ENCODE measurements around the gene PIGBOS1.
A peak's percentile ranks its signal among the peaks of the same experiment; 100 is the strongest.
"Not testable (repeated sequence)": the region's sequence is repeated elsewhere in the genome, so short reads cannot be mapped to it uniquely, and the experiment has no call there.

PIGBOS1 gene

DNA sequence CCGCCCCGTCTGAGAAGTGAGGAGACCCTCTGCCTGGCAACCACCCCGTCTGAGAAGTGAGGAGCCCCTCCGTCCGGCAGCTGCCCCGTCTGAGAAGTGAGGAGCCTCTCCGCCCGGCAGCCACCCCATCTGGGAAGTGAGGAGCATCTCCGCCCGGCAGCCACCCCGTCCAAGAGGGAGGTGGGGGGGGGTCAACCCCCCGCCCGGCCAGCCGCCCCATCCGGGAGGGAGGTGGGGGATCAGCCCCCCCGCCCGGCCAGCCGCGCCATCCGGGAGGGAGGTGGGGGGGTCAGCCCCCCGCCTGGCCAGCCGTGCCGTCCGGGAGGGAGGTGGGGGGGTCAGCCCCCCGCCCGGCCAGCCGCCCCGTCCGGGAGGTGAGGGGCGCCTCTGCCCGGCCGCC, 16.1 kb downstream of the PIGBOS1 start:
- not testable (repeated sequence) for H3K27ac ChIP-seq; DNase-seq (ENCODE audit: low read depth, low spot score)

DNA sequence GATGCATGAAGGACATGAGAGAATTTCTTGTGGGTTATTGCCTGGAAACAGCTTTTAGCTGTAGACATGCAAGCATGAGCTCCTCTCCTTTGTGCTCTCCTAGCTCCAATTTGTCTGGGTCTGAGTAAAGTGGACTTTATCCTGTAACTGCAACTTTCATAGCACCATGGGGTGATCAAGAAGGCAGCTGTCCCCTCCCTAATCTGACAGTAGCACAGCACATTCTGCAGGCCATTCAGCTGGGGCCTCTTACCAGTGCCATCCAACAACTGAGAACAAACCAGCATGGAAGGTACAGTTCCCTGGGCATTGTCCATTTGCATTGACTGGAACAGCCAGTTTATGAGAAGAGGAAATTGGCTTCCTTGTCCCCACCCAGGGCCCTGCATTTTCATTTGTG, 21.6 kb downstream of the PIGBOS1 start:
- H3K27ac ChIP-seq = no peak overlapping the region
- DNase-seq (ENCODE audit: low read depth, low spot score) = no peak

DNA sequence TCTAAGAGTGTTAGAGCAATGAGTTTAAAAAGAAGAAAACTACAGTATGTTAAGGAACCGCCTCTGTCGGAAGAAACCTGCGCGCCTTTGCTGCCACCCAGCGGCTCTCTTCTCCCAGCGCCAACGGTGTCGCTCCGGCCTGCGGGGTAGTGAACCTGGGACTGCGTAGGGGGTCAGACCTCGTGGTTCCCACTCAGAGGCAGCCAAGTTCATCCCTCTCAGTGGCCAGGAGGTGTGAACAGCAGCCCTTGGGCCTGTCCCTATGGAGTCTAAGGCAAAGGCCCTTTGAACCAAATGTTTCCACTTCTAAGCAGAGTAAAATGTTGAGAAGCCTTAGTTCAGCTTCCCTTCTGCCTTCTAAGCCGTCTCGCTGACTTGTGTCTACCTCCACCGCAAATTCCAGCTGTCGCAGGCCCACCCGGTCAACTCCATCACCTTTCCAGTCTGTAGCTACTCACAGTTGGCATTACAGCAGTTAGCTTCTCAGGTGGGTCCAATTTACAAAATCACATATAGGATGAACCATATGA, 28.3 kb downstream of the PIGBOS1 start:
- H3K27ac ChIP-seq = peak overlapping the region; percentile 70

DNA sequence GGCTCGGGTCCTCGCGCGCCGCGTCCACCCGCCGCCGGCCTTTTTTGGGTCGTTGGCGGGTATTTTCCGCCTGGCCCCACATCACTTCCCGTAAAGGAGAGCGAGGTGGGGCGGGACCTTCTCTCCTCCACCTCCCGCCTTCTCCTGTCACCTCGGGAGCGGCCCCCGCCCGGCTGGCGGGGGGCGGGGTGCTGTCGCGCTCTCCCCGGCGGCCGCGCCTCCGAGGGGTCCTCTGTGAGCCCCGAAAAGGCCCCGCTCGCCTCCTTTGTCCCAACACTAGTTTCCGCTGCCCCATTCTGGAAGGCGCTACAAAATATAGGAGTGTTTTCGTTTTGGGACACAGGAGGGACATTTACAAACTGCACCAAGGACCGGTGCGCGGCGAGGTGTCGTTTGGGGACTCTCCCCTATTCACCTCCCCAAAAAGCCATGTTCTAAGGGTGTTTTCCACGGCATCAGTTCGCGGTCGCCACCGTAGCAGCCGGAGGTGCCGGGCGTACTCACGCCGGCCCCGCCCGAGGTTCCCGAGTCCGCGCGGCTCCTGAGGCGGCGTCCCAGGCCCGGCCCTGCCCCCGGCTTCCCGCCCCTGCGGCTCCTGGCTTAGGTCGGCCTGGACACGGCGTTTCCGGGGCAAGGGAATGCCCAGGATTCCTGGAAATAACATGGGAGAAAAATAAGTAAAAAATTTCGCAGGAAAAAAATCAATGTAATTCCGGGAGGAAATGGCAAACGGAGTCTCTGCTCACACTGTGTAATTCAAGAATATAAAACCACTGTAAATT, 29.0 kb downstream of the PIGBOS1 start, which contains the start of gene RAB27A:
TSS of gene RAB27A (minus strand) at position 68 of the 782 bp plus-strand sequence. CDS start 54,879 bp downstream, outside the sequence.
- no peak for DNase-seq (ENCODE audit: low read depth, low spot score)

More for the DNA sequence above, 28.3 kb downstream of the PIGBOS1 start:
- DNase-seq (ENCODE audit: low read depth, low spot score) = no peak

DNA sequence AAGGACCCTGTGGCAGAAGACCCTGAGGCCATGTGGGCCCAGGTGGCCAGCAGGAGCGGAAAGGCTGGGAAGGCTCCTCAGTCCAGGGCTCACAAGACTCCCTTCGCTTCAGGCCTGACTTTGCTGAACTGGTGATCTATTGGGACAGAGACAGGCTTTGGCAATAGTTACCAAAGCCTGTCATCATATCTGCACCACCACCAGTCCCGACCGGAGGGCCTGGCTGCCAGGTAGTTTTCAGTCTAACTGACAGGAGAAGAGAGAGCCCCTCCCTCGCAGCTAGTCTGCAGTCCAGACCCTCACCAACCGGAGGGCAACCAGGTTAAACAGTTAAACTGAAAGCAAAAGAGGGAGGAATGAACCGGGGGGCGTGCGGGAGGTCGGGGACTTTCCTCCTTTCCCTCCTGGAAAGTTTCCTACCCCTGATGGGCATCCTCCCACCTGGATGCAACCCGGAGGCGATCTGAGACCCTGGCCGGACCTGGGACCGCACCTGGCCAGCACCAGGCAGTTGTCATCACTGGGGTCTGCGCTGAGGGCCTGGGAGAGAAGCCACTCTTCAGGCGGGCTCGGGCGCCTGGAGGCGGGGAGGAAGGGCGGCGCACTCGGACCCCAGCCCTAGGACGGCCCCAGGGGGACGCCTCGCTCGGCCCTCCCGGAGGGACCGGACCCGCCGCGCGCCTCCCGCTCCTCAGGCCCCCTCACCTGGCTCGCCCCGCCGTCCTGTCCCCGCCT, 29.7 kb downstream of the PIGBOS1 start:
- DNase-seq (ENCODE audit: low read depth, low spot score) = no peak
- peak overlapping the region; percentile 70 for H3K27ac ChIP-seq

More for the DNA sequence above, 29.0 kb downstream of the PIGBOS1 start, which contains the start of gene RAB27A:
- peak within 1 kb of the TSS; percentile 70 for H3K27ac ChIP-seq

DNA sequence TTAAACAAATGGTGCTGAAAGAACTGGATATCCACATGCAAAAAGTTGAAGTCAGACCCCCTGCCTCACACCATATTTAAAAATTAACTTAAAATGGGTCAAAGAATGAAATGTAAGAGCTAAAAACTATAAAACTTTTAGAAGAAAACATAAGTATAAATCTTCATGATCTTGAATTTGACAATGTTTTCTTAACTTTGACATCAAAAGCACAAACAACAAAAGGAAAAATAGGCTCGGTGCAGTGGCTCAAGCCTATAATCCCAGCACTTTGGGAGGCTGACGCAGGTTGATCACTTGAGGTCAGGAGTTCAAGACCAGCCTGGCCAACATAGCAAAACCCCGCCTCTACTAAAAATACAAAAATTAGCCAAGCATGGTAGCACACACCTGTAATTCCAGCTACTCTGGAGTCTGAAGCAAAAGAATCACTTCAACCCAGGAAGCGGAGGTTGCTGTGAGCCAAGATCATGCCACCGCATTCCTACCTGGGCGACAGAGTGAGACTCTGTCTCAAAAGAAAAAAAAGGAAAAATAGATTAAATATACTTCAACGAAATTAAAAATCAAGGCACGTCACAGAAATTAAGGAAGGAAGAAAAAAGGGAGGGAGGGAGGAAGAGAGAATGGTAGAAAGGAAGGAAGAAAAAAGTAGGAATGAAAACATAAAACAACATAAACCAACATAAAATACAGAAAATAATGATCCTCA, 30.8 kb downstream of the PIGBOS1 start:
- peak overlapping the region; percentile 70 for H3K27ac ChIP-seq

DNA sequence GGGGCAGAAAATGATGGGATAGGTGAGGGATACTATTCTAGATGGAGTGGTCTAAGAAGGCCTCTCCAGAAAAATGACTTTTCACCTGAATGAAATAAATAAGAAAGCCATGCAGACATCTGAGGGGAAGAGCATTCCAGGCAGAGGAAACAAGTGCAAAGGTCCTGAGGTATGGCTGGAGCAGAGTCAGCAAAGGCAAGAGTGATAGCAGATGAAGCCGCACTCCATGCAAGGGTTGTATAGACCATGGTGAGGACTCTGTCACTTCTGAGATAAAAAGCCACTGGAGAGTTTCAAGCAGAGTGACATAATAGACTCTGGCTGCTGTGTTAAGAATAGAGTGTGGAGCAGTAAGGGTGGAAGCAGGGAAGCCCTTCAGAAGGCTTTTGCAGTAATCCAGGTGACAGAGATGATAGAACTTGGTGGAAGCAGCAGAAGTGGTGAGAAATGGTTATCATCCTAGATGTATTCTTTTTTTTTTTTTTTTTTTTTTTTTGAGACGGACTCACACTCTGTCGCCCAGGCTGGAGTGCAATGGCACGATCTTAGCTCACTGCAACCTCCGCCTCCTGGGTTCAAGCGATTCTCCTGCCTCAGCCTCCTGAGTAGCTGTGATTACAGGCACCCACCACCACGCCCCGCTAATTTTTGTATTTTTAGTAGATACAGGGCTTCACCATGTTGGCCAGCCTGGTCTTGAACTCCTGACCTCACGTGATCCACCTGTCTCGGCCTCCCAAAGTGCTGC, 32.3 kb downstream of the PIGBOS1 start:
- DNase-seq (ENCODE audit: low read depth, low spot score); H3K27ac ChIP-seq: not testable (repeated sequence)

More for the DNA sequence above, 30.8 kb downstream of the PIGBOS1 start:
- DNase-seq (ENCODE audit: low read depth, low spot score) = no peak

DNA sequence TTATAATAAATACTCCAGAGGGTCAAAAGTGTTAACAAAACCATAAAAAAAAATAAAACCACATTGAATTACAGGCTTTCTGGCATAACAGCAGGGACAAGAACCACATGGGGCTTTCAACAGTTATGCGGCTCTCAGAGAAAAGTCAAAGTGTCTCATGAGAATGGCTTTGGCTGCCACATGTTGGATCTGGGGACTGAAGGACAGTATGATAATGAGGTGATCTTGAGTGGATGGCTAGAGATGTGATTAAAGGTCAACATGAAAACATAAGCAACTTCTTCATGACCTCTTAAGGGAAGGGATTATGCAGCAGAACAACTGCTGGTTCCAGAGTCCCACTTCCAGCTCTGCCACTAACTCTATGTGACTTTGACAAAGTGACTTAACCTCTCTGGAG, 34.5 kb downstream of the PIGBOS1 start:
- no peak for DNase-seq (ENCODE audit: low read depth, low spot score)
- H3K27ac ChIP-seq = no peak overlapping the region

DNA sequence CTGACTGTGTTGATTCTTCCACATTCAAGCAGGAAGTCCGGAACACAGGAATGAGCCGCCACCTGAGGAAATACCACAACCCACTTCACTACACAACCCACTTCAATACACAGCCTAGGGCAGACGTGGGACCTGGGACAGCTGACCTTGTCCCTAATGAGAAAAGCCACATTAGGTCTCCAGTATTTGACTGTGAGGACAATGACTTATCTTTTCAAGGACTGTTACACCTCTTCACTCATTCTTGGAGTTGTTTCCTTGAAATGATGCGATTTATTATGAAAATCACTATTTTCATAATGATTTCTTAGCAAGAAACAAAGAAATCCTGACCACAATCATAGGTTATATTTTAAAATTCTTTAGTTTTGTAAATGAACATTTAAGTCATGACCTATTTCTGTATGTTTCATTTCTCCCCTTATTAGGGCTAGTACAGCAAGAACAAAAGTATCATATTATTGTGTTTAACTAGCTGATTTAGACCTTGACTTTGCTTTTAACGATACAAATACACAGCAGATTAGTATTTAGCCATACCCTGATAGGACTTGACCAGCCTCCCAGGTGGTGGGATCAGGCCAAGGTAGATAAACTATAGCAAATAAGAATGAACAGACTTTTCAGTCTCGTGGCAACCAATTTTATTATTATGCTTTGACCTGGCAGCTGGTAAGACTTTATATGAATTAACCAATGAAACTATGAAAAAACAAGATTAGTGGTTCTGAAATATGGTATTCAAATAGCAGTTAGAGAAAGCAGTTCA, 35.4 kb downstream of the PIGBOS1 start:
- no peak for DNase-seq (ENCODE audit: low read depth, low spot score)
- H3K27ac ChIP-seq = no peak overlapping the region

DNA sequence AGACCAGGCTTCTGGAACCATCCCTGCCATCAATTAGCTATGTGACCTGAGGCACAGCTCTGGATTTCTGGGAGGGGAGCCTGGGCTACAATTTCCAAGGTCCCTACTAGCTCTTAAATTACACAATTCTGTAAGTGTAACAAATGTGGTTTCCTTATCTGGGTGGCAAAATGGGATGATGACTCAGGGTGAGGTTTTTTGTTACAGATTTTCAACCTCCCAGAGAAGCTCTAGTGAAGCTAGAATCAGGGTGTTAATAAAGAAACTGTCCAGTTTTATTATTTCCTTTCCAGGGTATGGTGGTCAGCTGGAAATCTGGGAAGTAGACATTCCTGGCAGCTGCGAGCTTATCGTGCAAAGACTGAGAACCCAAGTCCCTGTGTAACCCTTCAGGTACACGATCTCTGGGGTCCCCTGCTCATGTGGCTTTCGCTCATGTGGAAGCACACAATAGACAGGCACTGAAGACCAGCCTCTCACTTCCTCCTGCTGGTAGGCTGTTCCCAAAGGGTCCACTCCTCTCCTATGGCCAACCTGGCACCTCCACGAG, 36.6 kb downstream of the PIGBOS1 start:
- H3K27ac ChIP-seq = no peak overlapping the region
- no peak for DNase-seq (ENCODE audit: low read depth, low spot score)

DNA sequence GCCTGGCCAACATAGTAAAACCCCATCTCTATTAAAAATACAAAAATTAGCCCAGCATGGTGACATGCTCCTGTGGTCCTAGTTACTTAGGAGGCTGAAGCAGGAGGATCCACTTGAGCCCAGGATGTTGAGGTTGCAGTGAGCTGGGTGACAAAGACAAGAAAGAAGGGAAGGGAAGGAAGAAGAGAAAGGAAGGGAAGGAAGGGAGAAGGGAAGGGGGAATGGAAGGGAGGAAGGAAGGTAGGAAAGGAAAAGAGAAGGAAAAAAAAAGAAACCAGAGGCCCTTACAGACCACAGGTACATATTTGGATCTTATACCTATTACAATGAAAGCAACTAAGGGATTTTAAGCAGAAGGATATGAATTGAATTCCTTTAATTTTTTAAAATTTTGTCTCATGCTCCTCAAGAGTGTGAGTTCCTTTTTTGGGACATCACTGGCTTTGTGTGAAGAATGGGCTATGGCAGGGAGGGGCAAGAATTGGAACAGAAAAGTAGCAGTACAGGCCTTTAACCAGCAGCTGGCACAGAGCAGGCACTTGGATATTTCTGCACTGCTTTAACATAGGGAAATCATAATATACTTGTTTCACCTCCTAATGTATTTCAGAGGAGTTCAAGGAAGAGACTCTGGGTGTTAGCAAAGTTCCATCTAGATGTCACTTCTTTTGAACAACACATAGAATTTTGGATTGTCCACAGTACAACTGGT, 37.2 kb downstream of the PIGBOS1 start:
- no peak overlapping the region for H3K27ac ChIP-seq
- DNase-seq (ENCODE audit: low read depth, low spot score) = no peak

DNA sequence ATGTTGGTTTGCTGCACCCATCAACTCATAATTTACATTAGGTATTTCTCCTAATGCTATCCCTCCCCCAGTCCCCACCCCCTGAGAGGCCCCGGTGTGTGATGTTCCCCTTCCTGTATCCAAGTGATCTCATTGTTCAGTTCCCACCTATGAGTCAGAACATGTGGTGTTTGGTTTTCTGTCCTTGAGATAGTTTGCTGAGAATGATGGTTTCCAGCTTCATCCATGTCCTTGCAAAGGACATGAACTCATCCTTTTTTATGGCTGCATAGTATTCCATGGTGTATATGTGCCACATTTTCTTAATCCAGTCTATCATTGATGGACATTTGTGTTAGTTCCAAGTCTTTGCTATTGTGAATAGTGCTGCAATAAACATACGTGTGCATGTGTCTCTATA, 38.3 kb downstream of the PIGBOS1 start:
- H3K27ac ChIP-seq; DNase-seq (ENCODE audit: low read depth, low spot score): not testable (repeated sequence)

DNA sequence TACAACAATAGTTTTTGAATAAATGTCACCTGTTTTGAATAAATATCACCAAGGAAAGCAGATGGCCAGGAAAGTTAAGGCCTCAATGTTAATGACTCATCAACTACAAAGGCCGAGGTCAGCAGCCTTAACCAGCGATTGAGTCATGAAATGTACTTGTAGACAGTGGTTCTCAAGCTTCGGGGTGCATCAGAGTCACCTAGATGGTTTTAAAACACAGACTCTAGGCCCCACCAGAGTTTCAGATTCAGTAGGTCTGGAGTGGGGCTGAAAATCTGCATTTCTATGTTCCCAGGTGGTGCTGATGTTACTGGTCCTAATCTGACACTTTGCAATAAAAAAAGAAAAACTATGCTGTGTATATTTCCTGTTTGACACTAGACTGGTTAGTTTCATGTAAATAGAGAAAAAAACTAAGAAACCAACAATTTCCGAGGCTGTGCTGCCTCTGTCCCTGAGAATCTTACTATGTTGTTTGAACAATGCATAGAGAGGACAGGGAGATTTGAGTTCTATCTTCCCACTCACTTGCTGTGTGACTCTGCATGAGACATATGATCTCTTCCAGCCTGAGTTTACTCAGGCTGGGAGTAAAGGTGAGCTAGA, 39.1 kb downstream of the PIGBOS1 start:
- peak; percentile 39 for DNase-seq (ENCODE audit: low read depth, low spot score)
- H3K27ac ChIP-seq = peak overlapping the region; percentile 37

DNA sequence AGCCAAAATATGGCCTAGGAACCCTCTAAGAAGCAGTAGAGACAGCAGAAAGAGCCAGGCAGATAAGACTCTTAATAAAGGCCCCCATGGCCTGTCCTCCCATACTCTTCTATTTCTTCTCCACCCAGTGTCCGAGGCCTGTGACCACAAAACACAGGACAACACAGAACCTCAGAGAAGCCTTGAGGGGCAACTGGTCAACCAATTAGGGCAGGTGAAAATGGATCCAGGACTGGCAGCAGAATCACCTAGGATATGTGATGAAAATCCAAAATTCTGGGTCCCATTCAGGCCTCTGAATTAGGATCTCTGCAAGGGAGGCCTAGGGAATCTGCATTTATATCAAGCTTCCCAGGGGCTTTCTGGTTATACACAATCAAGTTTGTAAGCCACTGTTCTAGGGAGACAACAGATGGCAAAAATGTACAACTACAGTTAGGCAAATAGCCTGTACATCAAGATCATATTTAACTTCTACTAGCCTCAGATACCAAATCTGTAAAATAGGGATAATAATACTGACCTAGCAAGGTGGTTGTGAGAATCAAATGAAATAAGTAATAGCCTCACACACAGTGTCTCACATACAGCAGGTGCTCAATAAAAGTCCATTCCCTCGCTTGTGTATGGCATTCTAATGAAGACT, 39.7 kb downstream of the PIGBOS1 start:
- no peak for DNase-seq (ENCODE audit: low read depth, low spot score)
- no peak overlapping the region for H3K27ac ChIP-seq

DNA sequence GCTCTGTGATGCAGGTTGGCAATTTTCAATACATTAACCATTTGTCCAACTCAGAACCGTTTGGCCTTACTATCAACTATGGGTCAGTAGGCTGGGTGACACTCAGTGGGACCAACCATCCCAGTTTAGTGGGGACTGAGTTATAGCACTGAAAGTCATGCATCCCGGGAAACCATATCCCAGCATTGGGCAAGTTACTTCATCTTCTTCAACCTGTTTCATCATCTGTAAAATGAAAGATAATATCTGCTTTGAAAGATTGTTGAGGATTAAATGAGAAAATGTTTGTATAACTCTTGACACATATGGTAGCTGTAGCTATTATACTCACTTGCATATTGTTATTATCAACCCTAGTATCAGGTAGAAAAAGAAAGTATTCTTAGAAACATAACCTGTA, 41.2 kb downstream of the PIGBOS1 start:
- no peak overlapping the region for H3K27ac ChIP-seq
- DNase-seq (ENCODE audit: low read depth, low spot score) = no peak

DNA sequence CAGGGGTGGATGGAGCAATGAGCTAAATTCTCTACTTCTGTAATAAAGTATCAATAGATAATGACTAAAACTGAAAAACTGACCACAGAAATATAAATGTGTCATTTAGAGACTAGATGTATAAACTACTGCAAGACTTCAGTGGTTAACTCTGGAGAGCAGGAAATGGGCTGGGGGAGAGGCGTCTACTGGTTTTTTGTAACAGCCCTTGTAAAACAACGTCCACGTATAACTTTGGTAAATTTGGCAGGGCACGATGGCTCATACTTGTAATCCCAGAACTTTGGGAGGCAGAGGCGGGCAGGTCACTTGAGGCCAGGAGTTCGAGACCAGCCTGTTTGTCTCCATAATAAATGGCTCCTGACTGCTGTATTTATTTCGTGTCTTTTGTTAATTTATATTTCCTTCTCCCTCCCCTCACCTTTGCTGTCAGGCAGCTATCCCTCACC, 41.8 kb downstream of the PIGBOS1 start:
- DNase-seq (ENCODE audit: low read depth, low spot score) = no peak
- H3K27ac ChIP-seq = no peak overlapping the region

DNA sequence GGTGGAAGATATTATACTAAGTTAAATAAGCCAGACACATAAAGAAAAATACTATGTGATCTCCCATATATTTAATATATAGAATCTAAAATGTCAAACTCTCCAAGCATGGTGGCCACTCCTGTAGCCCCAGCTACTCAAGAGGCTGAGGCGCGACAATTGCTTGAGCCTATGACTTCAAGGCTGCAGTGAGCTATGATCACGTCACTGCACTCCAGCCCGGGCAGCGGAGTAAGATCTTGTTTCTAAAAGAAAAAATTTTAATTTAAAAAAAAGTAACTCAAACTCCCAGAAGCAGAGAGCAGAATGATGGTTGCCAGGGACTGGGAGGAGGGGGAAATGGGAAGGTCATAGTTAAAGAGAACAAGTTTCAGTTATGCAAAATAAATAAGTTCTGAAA, 42.6 kb downstream of the PIGBOS1 start:
- DNase-seq (ENCODE audit: low read depth, low spot score) = no peak
- no peak overlapping the region for H3K27ac ChIP-seq

All from epithelial cell of prostate (primary cell).